A549 (cell line): ENCODE measurements around the gene NTM. TPM values are rescaled to one million over a fixed set of nuclear protein-coding genes. Genes with fewer than 3 reads are reported as not detected.

Experiments
- ATAC-seq, 2 experiments: fragments of 200-7000 bp in 1 of 2; fragments of >200 bp in 1 of 2; cut with Nextera tagmentation in 1 of 2; cut with Tn5 transposase in 1 of 2; 3 replicates each; pipeline versions ENCODE4 v1.8.0 to v1.9.1; 2018 to 2020; ENCODE audit warnings: mild to moderate bottlenecking in 1 of 2, moderate library complexity in 1 of 2
- CTCF ChIA-PET: fragments of 300-600 bp; sonication (Branson Sonifier 250); formaldehyde crosslinking; extraction: SDS; loops from one replicate; lab custom pipeline; 2021; ENCODE audit warnings: antibody characterized with exemption, inconsistent platforms; lab: Yijun Ruan, JAX
- POLR2A ChIA-PET: fragments of 350-600 bp; formaldehyde crosslinking; extraction: SDS; loops from one replicate; lab custom pipeline; 2021; ENCODE audit warnings: antibody characterized with exemption, inconsistent platforms; lab: Yijun Ruan, JAX
- DNase-seq, 2 experiments: peaks; one replicate each; pipeline versions ENCODE4 v3.0.0 to v3.0.0-alpha.2; 2011 to 2016; ENCODE audit warnings: low read depth in 1 of 2, low spot score in 1 of 2
- FAIRE-seq: peaks from 2 replicates; lab custom pipeline; 2011; peaks lifted over from hg19 to GRCh38; lab: Jason Lieb, UNC
- H3K27ac ChIP-seq, 2 experiments: fragments of >200 bp; sonication (Bioruptor Twin); formaldehyde crosslinking; 3 replicates each; pipeline ENCODE4 v1.5.1; 2016 to 2017
- H3K4me1 ChIP-seq: fragments of >200 bp; sonication (Bioruptor Twin); formaldehyde crosslinking; 3 replicates; pipeline ENCODE4 v1.6.1; 2016
- H3K4me2 ChIP-seq: fragments of >200 bp; sonication (Bioruptor Twin); formaldehyde crosslinking; 3 replicates; pipeline ENCODE4 v1.6.1; 2016
- H3K4me3 ChIP-seq: fragments of >200 bp; sonication (Bioruptor Twin); formaldehyde crosslinking; 3 replicates; pipeline ENCODE4 v1.5.1; 2016
- H3K9me3 ChIP-seq: fragments of >200 bp; sonication (Bioruptor Twin); formaldehyde crosslinking; 3 replicates; pipeline ENCODE4 v1.6.1; 2016
- BHLHE40 ChIP-seq: IDR thresholded peaks from 2 replicates; pipeline ENCODE4 v1.6.1; 2012; ENCODE audit warnings: low read depth, low read length, inconsistent platforms
- CBX2 ChIP-seq: fragments of 200-600 bp; sonication (generic); IDR thresholded peaks from 2 replicates; pipeline ENCODE4 v1.6.1; 2016; ENCODE audit warnings: low read depth, mild to moderate bottlenecking, borderline replicate concordance
- CHD2 ChIP-seq: fragments of 150-350 bp; IDR thresholded peaks from 2 replicates; pipeline ENCODE4 v1.6.1; 2014; ENCODE audit warnings: low read length; ENCODE audit not compliant: partially characterized antibody
- CHD4 ChIP-seq: fragments of 200-600 bp; sonication (generic); IDR thresholded peaks from 2 replicates; pipeline ENCODE4 v1.6.1; 2016; ENCODE audit warnings: antibody characterized with exemption, mild to moderate bottlenecking, borderline replicate concordance
- EHF ChIP-seq: fragments of 250-450 bp; sonication (Bioruptor Pico); IDR thresholded peaks from 2 replicates; pipeline ENCODE4 v1.5.0; 2020; ENCODE audit warnings: mild to moderate bottlenecking
- EHMT2 ChIP-seq: fragments of 200-600 bp; sonication (generic); IDR thresholded peaks from 2 replicates; pipeline ENCODE4 v1.6.1; 2016; ENCODE audit warnings: antibody characterized with exemption, low read depth, mild to moderate bottlenecking, moderate library complexity
- ESRRA ChIP-seq: fragments of 150-350 bp; IDR thresholded peaks from 2 replicates; pipeline ENCODE4 v1.6.1; 2014; ENCODE audit warnings: mild to moderate bottlenecking, low read length, borderline replicate concordance
- FOSL2 ChIP-seq, 2 experiments: fragments of 450-650 bp in 1 of 2; fragments of >200 bp in 1 of 2; sonication (Bioruptor Twin) in 1 of 2; formaldehyde crosslinking; IDR thresholded peaks; 2 replicates each; pipeline versions ENCODE4 v1.5.0 to v1.6.1; 2016 to 2020; ENCODE audit warnings: mild to moderate bottlenecking in 1 of 2, moderate library complexity in 1 of 2
- GATA3 ChIP-seq: IDR thresholded peaks from 2 replicates; pipeline ENCODE4 v1.6.1; 2012; ENCODE audit warnings: borderline replicate concordance
- JUNB ChIP-seq: fragments of >200 bp; sonication (Bioruptor Twin); formaldehyde crosslinking; IDR thresholded peaks from 2 replicates; pipeline ENCODE4 v1.6.1; 2016
- NPAS2 ChIP-seq: fragments of 250-450 bp; sonication (Bioruptor Pico); IDR thresholded peaks from 2 replicates; pipeline ENCODE4 v1.8.0; 2022; ENCODE audit warnings: mild to moderate bottlenecking, moderate library complexity, borderline replicate concordance
- NR3C1 ChIP-seq: fragments of >200 bp; sonication (Bioruptor Twin); formaldehyde crosslinking; IDR thresholded peaks from 3 replicates; pipeline ENCODE4 v1.6.1; 2017
- PHF8 ChIP-seq: fragments of 200-600 bp; sonication (generic); IDR thresholded peaks from 2 replicates; pipeline ENCODE4 v1.6.1; 2016; ENCODE audit warnings: low read depth, mild to moderate bottlenecking, antibody characterized with exemption, moderate library complexity, borderline replicate concordance
- POLR2A ChIP-seq: IDR thresholded peaks from 2 replicates; pipeline ENCODE4 v1.6.1; 2012; ENCODE audit warnings: mild to moderate bottlenecking, low read length
- ZFP36 ChIP-seq: fragments of 450-650 bp; IDR thresholded peaks from 2 replicates; pipeline ENCODE4 v1.6.1; 2014; ENCODE audit warnings: borderline replicate concordance; ENCODE audit not compliant: partially characterized antibody
- ZNF302 ChIP-seq: fragments of 250-450 bp; sonication (Bioruptor Pico); IDR thresholded peaks from 2 replicates; pipeline ENCODE4 v1.9.0; 2021; ENCODE audit warnings: inconsistent platforms, mild to moderate bottlenecking, moderate library complexity
- ZSCAN20 ChIP-seq: fragments of 250-450 bp; sonication (Bioruptor Pico); IDR thresholded peaks from 2 replicates; pipeline ENCODE4 v1.8.0; 2022; ENCODE audit warnings: mild to moderate bottlenecking, moderate library complexity
- WGBS: methylation state at CpG from one replicate; pipeline ENCODE4 v1.1.6; 2017; ENCODE audit errors: missing lambda C conversion rate; 5-methylcytosine and 5-hydroxymethylcytosine counted together
- polyA plus RNA-seq, 4 experiments: library from polyadenylated mRNA; depleted of rRNA in 3 of 4; stranded (reverse); fragments of >200 nt; fragmentation: RNase III in 1 of 4; extraction: RNeasy Plus Mini Kit Qiagen cat#74134 plus additional on column Dnase treatment in 1 of 4; gene quantifications; 2 replicates in 3 of 4; 3 replicates in 1 of 4; pipeline ENCODE4 v1.2.3, GENCODE V29; 2011 to 2017
- TF ChIP-seq, protein P1 (sequence below): fragments of 250-450 bp; sonication (Bioruptor Pico); IDR thresholded peaks from 2 replicates; pipeline ENCODE4 v1.5.0; 2021; ENCODE audit warnings: mild to moderate bottlenecking, moderate library complexity, borderline replicate concordance
- TF ChIP-seq, protein P2 (sequence below): IDR thresholded peaks from 2 replicates; pipeline ENCODE4 v1.6.1; 2012
- TF ChIP-seq, protein P3 (sequence below): fragments of 200-600 bp; sonication (generic); IDR thresholded peaks from 2 replicates; pipeline ENCODE4 v1.6.1; 2016; ENCODE audit warnings: antibody characterized with exemption, mild to moderate bottlenecking, moderate library complexity
- TF ChIP-seq, protein P4 (sequence below): fragments of 450-650 bp; IDR thresholded peaks from 2 replicates; pipeline ENCODE4 v1.6.1; 2014; ENCODE audit warnings: antibody characterized with exemption

The NTM gene
- polyA plus RNA-seq, 2 of the 4 experiments (the other 2 are of a cell fraction), result not detected

DNA sequence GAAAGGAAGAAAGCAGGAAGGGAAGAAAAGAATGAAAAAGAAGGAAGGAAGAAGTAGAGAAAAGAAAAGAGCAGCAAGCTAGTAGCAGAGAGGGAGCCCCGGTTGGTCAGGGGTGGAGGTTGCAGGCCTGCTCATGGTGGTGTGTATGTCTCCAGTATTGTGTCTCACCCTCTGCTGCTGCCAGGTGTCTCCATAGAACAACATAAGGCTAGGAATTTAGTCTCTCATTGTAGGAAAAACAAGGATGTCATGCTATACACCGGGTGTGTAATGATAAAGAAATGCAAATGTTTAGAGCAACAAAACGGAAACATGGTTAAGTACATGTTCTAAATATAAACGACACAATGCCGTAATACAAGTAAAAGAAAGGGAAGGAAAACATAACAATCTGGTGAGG lies 342.5 kb downstream of the NTM start (continued):
- no peak for TF ChIP-seq ZSCAN20 (CRISPR knock-in tag)

DNA sequence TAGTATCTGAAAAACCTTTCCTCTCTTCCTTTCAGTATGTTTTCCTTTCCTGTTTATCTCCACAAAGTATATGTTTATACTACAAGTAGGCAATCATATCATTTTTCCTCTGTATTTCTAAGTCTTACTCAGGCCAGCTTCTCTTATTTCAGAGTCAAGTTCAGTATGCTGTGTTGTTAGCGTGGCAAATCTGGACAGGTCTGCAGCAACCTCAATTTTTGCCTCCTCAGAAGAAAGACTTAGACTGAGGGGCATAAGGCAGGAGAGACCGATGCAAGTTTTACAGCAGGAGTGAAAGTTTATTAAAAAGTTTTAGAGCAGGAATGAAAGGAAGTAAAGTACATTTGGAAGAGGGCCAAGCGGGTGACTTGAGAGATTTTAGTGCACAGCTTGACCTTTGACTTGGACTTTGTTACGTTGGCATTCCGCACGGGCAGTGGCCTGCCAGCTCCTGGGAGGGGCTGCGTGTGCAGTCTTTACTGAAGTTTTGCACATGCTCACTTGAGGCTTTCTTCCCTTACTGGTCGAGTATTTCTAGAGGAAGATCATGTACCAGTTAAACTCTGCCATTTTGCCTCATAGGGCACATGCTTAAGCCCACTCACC lies 343.2 kb downstream of the NTM start:
- no peak for DNase-seq
- no peaks in the 10 kb centered on the region for H3K4me1 ChIP-seq
- CTCF ChIA-PET, result no interaction called here
- no peaks in the 10 kb centered on the region for H3K9me3 ChIP-seq
- WGBS, result 19% methylated on average over 8 of the region's 8 CpGs
- H3K4me3 ChIP-seq, result no peak overlapping the region
- POLR2A ChIA-PET, result no interaction called here
- ATAC-seq, result no peak
- FAIRE-seq, result no peak
- H3K4me2 ChIP-seq, result no peak overlapping the region
- no peak overlapping the region for H3K27ac ChIP-seq
- TF ChIP-seq CHD2, result no peak
- no peak for TF ChIP-seq GATA3

DNA sequence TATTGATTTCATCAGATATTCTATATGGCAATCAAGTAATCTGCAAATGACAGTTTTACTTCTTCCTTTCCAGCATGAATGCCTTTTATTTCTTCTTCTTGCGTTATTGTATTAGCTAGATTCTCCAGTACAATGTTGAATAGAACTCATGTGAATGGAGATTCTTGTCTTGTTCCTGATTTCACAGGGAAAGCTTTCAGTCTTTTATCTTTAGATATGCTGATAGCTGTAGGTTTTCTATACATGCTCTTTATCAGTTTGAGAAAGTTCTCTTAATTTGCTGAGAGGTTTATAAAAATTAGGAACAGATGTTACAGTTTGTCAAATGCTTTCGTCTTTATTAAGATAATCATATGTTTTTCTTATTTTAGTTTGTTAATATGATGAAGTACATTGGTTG lies 347.2 kb downstream of the NTM start:
- Histone ChIP-seq H3K9me3 (no peaks in the 10 kb centered on the region), H3K4me2 (no peak overlapping the region), H3K27ac (no peak overlapping the region), H3K4me1 (no peaks in the 10 kb centered on the region), H3K4me3 (no peak overlapping the region)
- DNase-seq (no peak), FAIRE-seq (no peak), ATAC-seq (no peak)
- ChIA-PET CTCF (interaction anchor here (1.0 kb wide), 1 partner anchor 23 kb away, joined by 3 read pairs; no protein-coding TSS in a partner anchor), POLR2A (no interaction called here)
- WGBS, result 29% methylated on average over 2 of the region's 2 CpGs
- TF ChIP-seq NR3C1, result no peak
- TF ChIP-seq JUNB, result no peak
- no peak for TF ChIP-seq ZFP36
- no peak for TF ChIP-seq EHF (CRISPR knock-in tag)
- TF ChIP-seq, protein P1, sequence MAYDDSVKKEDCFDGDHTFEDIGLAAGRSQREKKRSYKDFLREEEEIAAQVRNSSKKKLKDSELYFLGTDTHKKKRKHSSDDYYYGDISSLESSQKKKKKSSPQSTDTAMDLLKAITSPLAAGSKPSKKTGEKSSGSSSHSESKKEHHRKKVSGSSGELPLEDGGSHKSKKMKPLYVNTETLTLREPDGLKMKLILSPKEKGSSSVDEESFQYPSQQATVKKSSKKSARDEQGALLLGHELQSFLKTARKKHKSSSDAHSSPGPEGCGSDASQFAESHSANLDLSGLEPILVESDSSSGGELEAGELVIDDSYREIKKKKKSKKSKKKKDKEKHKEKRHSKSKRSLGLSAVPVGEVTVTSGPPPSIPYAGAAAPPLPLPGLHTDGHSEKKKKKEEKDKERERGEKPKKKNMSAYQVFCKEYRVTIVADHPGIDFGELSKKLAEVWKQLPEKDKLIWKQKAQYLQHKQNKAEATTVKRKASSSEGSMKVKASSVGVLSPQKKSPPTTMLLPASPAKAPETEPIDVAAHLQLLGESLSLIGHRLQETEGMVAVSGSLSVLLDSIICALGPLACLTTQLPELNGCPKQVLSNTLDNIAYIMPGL (CRISPR knock-in tag), result no peak
- no peak for TF ChIP-seq CHD4
- no peak for TF ChIP-seq ZNF302 (CRISPR knock-in tag)
- TF ChIP-seq, protein P2, sequence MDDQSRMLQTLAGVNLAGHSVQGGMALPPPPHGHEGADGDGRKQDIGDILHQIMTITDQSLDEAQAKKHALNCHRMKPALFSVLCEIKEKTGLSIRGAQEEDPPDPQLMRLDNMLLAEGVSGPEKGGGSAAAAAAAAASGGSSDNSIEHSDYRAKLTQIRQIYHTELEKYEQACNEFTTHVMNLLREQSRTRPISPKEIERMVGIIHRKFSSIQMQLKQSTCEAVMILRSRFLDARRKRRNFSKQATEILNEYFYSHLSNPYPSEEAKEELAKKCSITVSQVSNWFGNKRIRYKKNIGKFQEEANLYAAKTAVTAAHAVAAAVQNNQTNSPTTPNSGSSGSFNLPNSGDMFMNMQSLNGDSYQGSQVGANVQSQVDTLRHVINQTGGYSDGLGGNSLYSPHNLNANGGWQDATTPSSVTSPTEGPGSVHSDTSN, result no peak
- TF ChIP-seq NPAS2 (CRISPR knock-in tag), result no peak

DNA sequence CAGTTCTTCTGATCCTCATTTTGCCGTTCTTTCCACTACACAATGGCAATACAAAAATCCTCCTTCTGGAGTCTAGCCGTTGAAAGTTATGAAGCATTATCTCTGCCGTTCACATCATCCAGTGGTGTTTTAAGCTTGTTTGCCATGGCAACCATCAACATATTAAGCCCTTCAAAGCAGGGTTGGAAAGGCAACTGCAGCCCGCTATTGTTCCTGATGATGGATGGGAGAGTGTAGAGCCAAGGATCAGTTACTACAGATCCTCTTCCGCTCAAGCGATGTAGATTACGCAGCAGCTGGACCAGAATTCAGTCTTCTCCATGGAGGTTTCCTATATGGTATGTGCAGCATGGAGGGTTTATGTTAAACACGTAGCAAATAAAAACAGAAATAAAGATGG lies 352.7 kb downstream of the NTM start:
- no peak for FAIRE-seq
- Histone ChIP-seq H3K4me3 (no peak overlapping the region), H3K4me2 (no peak overlapping the region), H3K27ac (no peak overlapping the region), H3K4me1 (no peaks in the 10 kb centered on the region), H3K9me3 (no peaks in the 10 kb centered on the region)
- POLR2A ChIA-PET, result no interaction called here
- no peak for ATAC-seq
- CTCF ChIA-PET, result interaction anchor here (0.8 kb wide), 1 partner anchor 25 kb away, joined by 3 read pairs; no protein-coding TSS in a partner anchor
- no peak for DNase-seq
- TF ChIP-seq FOSL2 (IDR thresholded peaks at IDR 0.05), result no peak
- TF ChIP-seq FOSL2 (CRISPR knock-in tag; IDR thresholded peaks at IDR 0.05), result no peak
- TF ChIP-seq NR3C1, result no peak
- TF ChIP-seq EHMT2, result no peak
- TF ChIP-seq, protein P3, sequence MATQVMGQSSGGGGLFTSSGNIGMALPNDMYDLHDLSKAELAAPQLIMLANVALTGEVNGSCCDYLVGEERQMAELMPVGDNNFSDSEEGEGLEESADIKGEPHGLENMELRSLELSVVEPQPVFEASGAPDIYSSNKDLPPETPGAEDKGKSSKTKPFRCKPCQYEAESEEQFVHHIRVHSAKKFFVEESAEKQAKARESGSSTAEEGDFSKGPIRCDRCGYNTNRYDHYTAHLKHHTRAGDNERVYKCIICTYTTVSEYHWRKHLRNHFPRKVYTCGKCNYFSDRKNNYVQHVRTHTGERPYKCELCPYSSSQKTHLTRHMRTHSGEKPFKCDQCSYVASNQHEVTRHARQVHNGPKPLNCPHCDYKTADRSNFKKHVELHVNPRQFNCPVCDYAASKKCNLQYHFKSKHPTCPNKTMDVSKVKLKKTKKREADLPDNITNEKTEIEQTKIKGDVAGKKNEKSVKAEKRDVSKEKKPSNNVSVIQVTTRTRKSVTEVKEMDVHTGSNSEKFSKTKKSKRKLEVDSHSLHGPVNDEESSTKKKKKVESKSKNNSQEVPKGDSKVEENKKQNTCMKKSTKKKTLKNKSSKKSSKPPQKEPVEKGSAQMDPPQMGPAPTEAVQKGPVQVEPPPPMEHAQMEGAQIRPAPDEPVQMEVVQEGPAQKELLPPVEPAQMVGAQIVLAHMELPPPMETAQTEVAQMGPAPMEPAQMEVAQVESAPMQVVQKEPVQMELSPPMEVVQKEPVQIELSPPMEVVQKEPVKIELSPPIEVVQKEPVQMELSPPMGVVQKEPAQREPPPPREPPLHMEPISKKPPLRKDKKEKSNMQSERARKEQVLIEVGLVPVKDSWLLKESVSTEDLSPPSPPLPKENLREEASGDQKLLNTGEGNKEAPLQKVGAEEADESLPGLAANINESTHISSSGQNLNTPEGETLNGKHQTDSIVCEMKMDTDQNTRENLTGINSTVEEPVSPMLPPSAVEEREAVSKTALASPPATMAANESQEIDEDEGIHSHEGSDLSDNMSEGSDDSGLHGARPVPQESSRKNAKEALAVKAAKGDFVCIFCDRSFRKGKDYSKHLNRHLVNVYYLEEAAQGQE, result no peak
- TF ChIP-seq POLR2A, result no peak
- TF ChIP-seq, protein P4, sequence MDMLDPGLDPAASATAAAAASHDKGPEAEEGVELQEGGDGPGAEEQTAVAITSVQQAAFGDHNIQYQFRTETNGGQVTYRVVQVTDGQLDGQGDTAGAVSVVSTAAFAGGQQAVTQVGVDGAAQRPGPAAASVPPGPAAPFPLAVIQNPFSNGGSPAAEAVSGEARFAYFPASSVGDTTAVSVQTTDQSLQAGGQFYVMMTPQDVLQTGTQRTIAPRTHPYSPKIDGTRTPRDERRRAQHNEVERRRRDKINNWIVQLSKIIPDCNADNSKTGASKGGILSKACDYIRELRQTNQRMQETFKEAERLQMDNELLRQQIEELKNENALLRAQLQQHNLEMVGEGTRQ, result no peak
- no peak for TF ChIP-seq CBX2
- TF ChIP-seq PHF8, result no peak
- TF ChIP-seq ZFP36, result no peak
- no peak for TF ChIP-seq ESRRA
- no peak for TF ChIP-seq BHLHE40
- TF ChIP-seq, protein P1 (CRISPR knock-in tag), result no peak
- WGBS, result 54% methylated on average over 8 of the region's 8 CpGs
